Activated CD4-positive, alpha-beta T cell treated with anti-CD3 and anti-CD28 coated beads, Interleukin-2, amount 50 U/mL, for 16 hours (primary cell): ENCODE measurements around the gene MATN1.
"Not testable (repeated sequence)": the region's sequence is repeated elsewhere in the genome, so short reads cannot be mapped to it uniquely, and the experiment has no call there.

Experiments used
- DNase-seq: peaks from one replicate; pipeline ENCODE4 v3.0.0-alpha.2; 2020

Gene MATN1, protein sequence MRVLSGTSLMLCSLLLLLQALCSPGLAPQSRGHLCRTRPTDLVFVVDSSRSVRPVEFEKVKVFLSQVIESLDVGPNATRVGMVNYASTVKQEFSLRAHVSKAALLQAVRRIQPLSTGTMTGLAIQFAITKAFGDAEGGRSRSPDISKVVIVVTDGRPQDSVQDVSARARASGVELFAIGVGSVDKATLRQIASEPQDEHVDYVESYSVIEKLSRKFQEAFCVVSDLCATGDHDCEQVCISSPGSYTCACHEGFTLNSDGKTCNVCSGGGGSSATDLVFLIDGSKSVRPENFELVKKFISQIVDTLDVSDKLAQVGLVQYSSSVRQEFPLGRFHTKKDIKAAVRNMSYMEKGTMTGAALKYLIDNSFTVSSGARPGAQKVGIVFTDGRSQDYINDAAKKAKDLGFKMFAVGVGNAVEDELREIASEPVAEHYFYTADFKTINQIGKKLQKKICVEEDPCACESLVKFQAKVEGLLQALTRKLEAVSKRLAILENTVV

GRCh38 chr1:30723331-30723755 is at the start of gene MATN1:
MATN1 (minus strand) TSS chr1:30723585; CDS start chr1:30723551, 34 bp downstream.
- no peak for DNase-seq

DNA sequence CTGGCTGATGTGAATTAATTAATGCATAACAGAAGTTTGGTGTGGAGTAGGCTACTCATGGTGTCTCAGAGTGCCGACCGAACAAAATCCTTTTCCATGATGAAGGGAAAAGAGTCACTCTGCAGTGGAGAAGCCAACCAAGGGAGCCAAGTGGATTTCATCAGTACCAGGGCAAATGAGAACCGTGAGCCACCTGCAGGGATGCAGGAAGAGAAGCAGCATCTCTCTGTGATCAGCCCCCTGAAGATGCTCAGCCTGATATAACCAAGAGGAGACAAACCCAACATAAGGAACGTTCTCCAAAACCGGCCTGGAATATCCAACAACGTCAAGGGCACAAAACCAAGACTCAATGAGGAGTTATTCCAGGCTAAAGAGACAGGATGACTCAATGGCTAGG is 47.6 kb upstream of the MATN1 start:
- no peak for DNase-seq

GRCh38 chr1:30770150-30770549 is 46.8 kb upstream of the MATN1 start:
- DNase-seq: no peak

DNA sequence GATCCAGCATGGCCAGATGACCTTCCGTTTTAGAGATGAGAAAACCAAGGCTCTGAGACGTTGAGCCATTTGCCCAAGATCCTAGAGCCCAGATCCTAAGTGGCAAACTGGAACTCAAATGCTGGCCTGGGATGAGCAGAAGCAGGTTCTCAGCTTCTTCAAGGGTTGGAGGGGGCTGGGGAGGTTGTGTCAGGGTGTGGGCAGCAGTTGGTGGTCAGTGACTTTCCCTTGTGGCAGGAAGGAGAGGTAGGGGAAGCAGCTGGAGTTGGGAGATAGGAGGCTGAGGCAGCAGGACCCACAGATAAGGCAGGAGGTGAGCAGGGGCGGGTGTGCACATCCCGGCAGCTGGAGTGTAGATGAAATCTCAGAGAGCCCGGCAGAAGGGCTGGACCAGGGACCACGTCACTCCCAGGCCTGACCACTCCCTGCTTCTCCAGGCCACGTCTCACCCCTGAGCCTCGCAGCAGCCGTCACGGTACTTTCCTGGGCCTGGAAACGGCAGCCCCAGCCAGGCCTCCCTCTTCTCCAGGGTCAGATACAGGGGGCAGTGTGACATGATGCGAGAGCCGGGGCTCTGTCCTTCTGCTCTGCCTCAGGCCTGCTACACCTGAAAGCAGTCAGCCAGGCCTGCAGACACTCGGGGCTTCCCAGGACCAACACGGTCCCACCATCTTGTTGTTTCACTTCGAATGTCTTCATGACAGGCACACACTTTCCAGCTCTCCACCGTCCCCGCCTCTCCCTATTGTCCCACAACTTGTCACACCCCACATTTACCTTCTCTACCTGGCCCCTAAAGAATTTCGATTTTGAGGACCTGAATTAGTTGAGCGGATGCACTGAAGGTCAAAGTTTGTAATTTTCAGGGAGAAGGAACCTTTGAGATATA is 45.7 kb upstream of the MATN1 start:
- DNase-seq: no peak

GRCh38 chr1:30768159-30768829 is 44.9 kb upstream of the MATN1 start:
- DNase-seq: no peak

GRCh38 chr1:30766948-30767347 is 43.6 kb upstream of the MATN1 start:
- not testable (repeated sequence) for DNase-seq

- no peak for DNase-seq
Measured at GRCh38 chr1:30765556-30766434, 42.4 kb upstream of the MATN1 start.

DNA sequence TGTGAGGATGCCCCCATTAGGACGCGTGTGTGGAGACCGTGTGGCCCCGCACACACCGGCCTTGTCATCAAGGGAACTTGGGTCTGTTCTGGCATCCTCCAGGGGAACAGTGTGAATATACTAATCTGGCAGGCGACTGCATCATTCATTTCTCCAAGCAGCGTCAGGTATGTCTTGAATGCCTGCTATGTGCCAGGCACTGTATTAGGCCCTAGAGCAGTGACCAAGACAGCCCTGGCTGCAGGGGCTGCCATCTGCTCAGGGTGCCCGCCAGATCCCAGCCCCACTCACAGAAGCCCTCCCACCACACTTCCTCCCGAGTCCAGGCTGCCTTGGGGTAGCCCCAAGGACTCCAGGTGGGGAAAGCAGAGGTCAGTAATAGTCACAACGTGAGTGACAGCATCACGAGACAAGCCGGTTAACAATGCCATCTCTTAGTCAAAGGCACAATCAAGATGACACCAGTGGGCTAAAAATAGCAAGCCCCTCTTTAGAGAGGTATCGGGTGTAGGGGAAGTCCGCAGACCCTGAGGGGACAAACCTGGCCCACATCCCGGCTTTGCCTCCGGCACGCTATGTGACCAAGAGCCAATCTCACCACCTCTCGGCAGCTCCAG is 41.7 kb upstream of the MATN1 start:
- DNase-seq: no peak

DNA sequence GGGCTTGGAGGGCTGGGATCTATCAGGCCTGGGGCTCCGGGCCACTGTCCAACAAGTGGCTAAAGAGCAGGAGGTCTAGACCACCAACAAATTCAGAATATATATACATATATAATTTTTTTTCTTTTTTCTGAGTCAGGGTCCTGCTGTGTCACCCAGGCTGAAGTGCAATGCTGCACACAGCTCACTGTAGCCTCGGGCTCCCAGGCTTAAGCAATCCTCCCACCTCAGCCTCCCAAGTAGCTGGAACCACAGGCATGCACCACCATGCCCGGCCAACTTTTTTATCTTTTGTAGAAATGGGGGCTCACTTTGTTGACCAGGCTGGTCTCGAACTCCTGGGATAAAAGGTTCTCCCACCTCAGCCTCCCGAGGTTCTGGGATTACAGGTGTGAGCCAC is 41.0 kb upstream of the MATN1 start:
- DNase-seq: no peak

- no peak for DNase-seq
Measured at GRCh38 chr1:30763651-30764248, 40.4 kb upstream of the MATN1 start.

DNA sequence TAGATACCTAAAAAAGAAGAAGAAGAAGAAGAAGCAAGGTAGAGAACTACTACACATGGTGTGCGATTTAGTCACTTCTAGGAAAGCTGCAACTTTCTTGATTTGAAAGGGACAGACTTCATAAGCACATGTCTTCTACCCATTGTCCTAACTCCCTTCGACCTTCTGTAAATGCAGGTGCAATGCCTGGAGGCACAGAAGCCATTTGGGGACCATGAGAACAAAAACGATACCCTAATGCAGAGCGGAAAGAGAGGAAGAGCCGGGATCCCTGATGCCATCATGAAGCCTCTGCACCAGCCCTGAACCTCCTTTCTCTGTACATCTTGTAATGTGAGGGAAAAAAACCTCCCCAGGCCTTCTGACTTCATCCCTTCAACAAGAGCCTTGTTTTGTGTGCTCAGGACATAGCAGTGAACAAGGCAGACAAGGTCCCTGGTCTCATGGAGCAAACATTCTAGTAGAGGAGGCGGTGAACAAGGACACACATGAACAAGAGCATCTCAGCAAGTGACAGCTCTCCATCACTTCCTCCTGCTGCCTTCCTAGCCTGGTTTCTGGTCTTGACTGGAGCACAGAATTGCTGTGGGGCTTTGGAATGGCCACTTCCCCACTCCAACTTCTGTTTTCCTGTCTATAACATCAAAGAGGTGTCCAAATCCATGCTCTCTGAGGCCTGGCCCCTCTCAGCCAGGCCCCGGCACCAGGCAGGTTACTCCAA is 39.7 kb upstream of the MATN1 start:
- DNase-seq: no peak

DNA sequence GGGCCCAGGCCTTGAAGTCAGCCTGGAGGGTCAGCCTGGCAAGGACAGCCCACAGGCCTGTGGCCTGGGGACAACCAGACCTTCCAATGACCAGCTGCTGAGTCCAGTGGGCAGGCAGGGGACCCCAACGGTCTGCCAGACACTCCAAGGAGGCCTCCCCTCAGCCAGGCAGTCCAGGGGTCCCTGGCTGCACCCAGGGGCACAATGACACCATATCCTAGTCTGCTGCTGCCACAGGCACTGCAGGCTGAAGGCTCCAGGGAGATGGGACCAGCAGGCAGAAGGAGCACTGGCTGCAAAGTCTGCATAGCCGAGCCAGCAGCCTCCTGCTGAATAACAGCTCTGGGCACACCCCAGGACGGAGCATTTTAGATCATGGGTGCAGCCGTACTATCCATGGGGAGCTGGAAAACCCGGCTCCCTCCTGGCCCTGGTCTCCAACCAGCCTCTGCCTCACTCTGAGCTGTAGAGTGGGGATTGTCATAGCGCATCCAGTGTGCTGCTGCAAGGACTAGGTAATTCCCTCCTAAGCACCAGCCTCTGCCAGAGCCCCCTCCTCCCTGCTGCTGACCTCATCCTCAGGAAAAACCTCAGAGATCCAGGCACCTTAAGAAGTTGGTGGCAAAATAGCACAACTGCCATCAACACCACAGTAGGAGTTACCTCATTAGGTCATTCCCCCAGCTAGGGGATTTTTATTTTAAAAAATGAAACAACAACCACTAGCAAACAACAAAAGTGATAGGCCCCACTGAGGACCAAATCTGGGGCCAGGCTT is 39.0 kb upstream of the MATN1 start:
- DNase-seq: no peak

DNA sequence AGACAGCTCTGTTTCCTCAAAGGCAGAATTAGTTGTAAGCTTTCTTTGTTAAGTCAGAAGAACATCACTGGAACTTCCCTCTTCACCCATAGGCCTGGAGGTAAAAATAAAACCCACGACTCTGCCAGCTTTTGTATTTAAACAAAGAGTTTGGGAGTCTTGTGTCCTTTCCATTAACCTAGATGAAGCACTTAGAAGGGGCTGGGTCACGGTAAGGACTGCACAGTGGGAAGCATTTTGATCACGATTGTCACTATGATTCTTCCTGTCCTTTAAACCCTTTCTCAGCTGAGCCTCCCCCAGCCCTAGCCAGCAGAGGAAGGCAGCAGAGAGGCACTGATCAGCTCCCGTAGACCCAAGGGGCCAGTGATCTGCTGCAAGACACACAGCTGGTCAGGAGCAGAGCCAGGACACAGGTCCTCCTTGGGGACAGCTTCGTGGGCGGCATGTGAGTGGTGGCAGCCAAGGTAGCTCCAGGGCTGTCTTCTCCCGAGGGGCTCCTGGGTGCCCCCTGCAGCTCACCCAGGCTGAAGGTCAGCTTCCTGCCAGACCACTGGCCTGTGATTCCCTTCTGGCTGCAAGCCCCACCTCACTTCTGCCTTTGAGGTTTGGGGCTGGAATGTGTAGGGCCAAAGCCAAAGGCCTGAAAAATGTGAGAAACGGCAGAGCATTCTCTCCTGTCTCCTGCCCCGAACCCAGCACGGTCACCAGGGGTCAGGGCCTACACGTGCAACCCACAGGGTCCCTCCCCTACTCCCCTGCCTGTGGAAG is 38.2 kb upstream of the MATN1 start:
- no peak for DNase-seq

GRCh38 chr1:30760596-30761324 is 37.4 kb upstream of the MATN1 start:
- no peak for DNase-seq

GRCh38 chr1:30759718-30760281 is 36.4 kb upstream of the MATN1 start:
- peak; percentile 57 for DNase-seq

DNA sequence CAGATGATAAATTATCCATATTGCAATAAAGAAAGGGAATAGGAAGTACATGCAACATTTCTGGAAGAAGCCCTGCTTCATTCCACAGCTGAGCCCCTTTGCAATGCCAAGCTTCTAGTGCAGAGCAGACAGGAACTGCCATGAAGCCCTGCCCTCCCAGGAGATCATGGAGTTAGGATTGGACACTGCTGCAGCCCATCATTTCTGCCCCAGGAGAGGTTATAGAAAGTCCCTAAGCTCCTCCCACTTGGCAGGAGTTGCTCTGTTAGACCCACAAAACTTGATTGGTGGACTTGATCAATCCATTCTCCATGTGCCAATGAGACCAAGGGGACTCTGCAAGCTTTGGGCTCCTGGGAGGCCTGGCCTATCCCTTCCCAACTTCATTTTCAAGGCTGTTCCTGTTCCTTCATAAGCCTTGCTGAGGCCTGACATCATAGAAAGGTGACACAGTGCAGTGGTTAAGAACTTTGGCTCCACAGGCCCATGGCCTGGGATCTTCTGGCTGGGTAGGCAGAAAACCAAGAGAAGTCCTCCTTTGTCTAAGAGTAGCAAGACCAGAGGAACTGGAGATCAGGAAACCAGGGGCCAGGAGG is 35.5 kb upstream of the MATN1 start:
- peak; percentile 64 for DNase-seq

- no peak for DNase-seq
Measured at GRCh38 chr1:30758121-30758688, 34.8 kb upstream of the MATN1 start.
